GM12892 (cell line): Measurements from ENCODE around the gene WWC1.

Experiments used
- DNase-seq: peaks from one replicate; pipeline ENCODE4 v3.0.0; 2011; ENCODE audit not compliant: insufficient read length
- FAIRE-seq: peaks from 2 replicates; lab custom pipeline; 2011; peaks lifted over from hg19 to GRCh38; lab: Jason Lieb, UNC
- POLR2A ChIP-seq: IDR thresholded peaks from 2 replicates; pipeline ENCODE4 v1.6.1; 2011; ENCODE audit warnings: low read depth, low read length, control low read depth
- POLR2AphosphoS5 ChIP-seq: IDR thresholded peaks from 2 replicates; pipeline ENCODE4 v1.6.1; 2011; ENCODE audit warnings: low read depth, low read length, control low read depth
- TAF1 ChIP-seq: IDR thresholded peaks from 2 replicates; pipeline ENCODE4 v1.6.1; 2011; ENCODE audit warnings: low read depth, mild to moderate bottlenecking, control low read depth, low read length, borderline replicate concordance

Gene WWC1

GRCh38 chr5:168378741-168379140 lies 87.3 kb downstream of the WWC1 start:
- DNase-seq (no peak), FAIRE-seq (no peak)
- TF ChIP-seq TAF1 = no peak
- TF ChIP-seq POLR2A = no peak
- TF ChIP-seq POLR2AphosphoS5 = no peak

GRCh38 chr5:168382421-168382820 lies 91.0 kb downstream of the WWC1 start:
- TF ChIP-seq POLR2A = no peak
- TF ChIP-seq POLR2AphosphoS5 = no peak
- TF ChIP-seq TAF1 = no peak
- no peak for FAIRE-seq
- no peak for DNase-seq

GRCh38 chr5:168390491-168390890 lies 99.0 kb downstream of the WWC1 start:
- no peak for TF ChIP-seq TAF1
- DNase-seq = no peak
- FAIRE-seq = no peak

GRCh38 chr5:168393773-168394172 lies 102.3 kb downstream of the WWC1 start:
- FAIRE-seq (no peak), DNase-seq (no peak)
- TF ChIP-seq POLR2A (no peak), TAF1 (no peak), POLR2AphosphoS5 (no peak)

- TF ChIP-seq POLR2AphosphoS5 = no peak
- no peak for TF ChIP-seq TAF1
- no peak for TF ChIP-seq POLR2A
- FAIRE-seq (no peak), DNase-seq (no peak)
Observed at GRCh38 chr5:168400429-168401220, 109.2 kb downstream of the WWC1 start.

GRCh38 chr5:168401226-168401625 lies 109.8 kb downstream of the WWC1 start:
- no peak for TF ChIP-seq POLR2AphosphoS5
- no peak for TF ChIP-seq POLR2A
- TF ChIP-seq TAF1 = no peak
- no peak for FAIRE-seq

GRCh38 chr5:168401880-168402279 lies 110.4 kb downstream of the WWC1 start:
- FAIRE-seq (no peak), DNase-seq (no peak)
- no peak for TF ChIP-seq POLR2A
- no peak for TF ChIP-seq TAF1
- no peak for TF ChIP-seq POLR2AphosphoS5

More at GRCh38 chr5:168401226-168401625, 109.8 kb downstream of the WWC1 start:
- no peak for DNase-seq

- DNase-seq = no peak
- no peak for FAIRE-seq
- TF ChIP-seq TAF1 (no peak), POLR2AphosphoS5 (no peak), POLR2A (no peak)
Observed at GRCh38 chr5:168404365-168404764, 112.9 kb downstream of the WWC1 start.

GRCh38 chr5:168407211-168407610 lies 115.8 kb downstream of the WWC1 start:
- FAIRE-seq (no peak), DNase-seq (no peak)
- TF ChIP-seq POLR2AphosphoS5 = no peak
- no peak for TF ChIP-seq POLR2A

GRCh38 chr5:168408561-168409305 lies 117.3 kb downstream of the WWC1 start:
- FAIRE-seq = no peak
- DNase-seq = no peak
- TF ChIP-seq POLR2A (no peak), TAF1 (no peak), POLR2AphosphoS5 (no peak)

GRCh38 chr5:168409591-168410458 lies 118.4 kb downstream of the WWC1 start:
- DNase-seq (no peak), FAIRE-seq (no peak)
- no peak for TF ChIP-seq TAF1
- no peak for TF ChIP-seq POLR2A
- TF ChIP-seq POLR2AphosphoS5 = no peak
